AG04450 (cell line): ENCODE data around the gene EHD2. TPM values are rescaled to one million over a fixed set of nuclear protein-coding genes. Genes with fewer than 3 reads are reported as not detected.

Experiments
- CTCF ChIA-PET: fragments of 300-600, 350-600 bp; formaldehyde crosslinking; extraction: SDS; loops from one replicate; lab custom pipeline; 2022; ENCODE audit warnings: antibody characterized with exemption, inconsistent platforms; lab: Charles Lee
- POLR2A ChIA-PET: fragments of 350-600 bp; formaldehyde crosslinking; extraction: SDS; loops from one replicate; lab custom pipeline; 2021; ENCODE audit warnings: antibody characterized with exemption, inconsistent platforms; lab: Yijun Ruan, JAX
- DNase-seq: peaks from one replicate; pipeline ENCODE4 v3.0.0-alpha.2; 2011; ENCODE audit warnings: low read depth, low spot score
- H3K27ac ChIP-seq: one replicate; pipeline ENCODE4 v1.5.1; 2012; ENCODE audit warnings: low read depth, low read length, control low read depth
- H3K27me3 ChIP-seq: one replicate; pipeline ENCODE4 v1.6.0; 2012; ENCODE audit warnings: low read length; ENCODE audit not compliant: control insufficient read depth, insufficient read depth
- H3K4me3 ChIP-seq: 2 replicates; pipeline ENCODE4 v1.5.1; 2011; ENCODE audit warnings: mild to moderate bottlenecking, low read depth, low read length, control low read depth
- H3K9me3 ChIP-seq: 2 replicates; pipeline ENCODE4 v1.5.1; 2012; ENCODE audit warnings: low read length; ENCODE audit not compliant: control insufficient read depth, insufficient read depth
- polyA plus RNA-seq: library from polyadenylated mRNA; depleted of rRNA; stranded (reverse); fragments of >200 nt; gene quantifications from 2 replicates; pipeline ENCODE4 v1.2.3, GENCODE V29; 2011
- TF ChIP-seq, protein P1 (sequence below): IDR thresholded peaks from 2 replicates; pipeline ENCODE4 v1.5.1; 2011; ENCODE audit warnings: low read depth, low read length, control low read depth, inconsistent platforms

The EHD2 gene
- polyA plus RNA-seq, 1 experiment = 84.0 TPM

- ChIA-PET CTCF (interaction anchor here (1.0 kb wide), 1 partner anchor 17 kb away, joined by 3 read pairs; no protein-coding TSS in a partner anchor), POLR2A (no interaction called here)
- peaks cover 3% of the 10 kb centered on the region; the same call in 1 of the 2 replicates for H3K9me3 ChIP-seq
- no peak overlapping the region for H3K4me3 ChIP-seq
- TF ChIP-seq, protein P1, sequence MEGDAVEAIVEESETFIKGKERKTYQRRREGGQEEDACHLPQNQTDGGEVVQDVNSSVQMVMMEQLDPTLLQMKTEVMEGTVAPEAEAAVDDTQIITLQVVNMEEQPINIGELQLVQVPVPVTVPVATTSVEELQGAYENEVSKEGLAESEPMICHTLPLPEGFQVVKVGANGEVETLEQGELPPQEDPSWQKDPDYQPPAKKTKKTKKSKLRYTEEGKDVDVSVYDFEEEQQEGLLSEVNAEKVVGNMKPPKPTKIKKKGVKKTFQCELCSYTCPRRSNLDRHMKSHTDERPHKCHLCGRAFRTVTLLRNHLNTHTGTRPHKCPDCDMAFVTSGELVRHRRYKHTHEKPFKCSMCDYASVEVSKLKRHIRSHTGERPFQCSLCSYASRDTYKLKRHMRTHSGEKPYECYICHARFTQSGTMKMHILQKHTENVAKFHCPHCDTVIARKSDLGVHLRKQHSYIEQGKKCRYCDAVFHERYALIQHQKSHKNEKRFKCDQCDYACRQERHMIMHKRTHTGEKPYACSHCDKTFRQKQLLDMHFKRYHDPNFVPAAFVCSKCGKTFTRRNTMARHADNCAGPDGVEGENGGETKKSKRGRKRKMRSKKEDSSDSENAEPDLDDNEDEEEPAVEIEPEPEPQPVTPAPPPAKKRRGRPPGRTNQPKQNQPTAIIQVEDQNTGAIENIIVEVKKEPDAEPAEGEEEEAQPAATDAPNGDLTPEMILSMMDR = no peak
- no peaks in the 10 kb centered on the region for H3K27me3 ChIP-seq
- DNase-seq = no peak
- no peak overlapping the region for H3K27ac ChIP-seq
Observed at GRCh38 chr19:47695533-47696262, 17.5 kb upstream of the EHD2 start.

- no peak overlapping the region for H3K27ac ChIP-seq
- no peaks in the 10 kb centered on the region for H3K27me3 ChIP-seq
- TF ChIP-seq, protein P1 = no peak
- H3K4me3 ChIP-seq = no peak overlapping the region
- DNase-seq = no peak
- ChIA-PET POLR2A (no interaction called here), CTCF (no interaction called here)
- no peaks in the 10 kb centered on the region; the same call in 1 of the 2 replicates for H3K9me3 ChIP-seq
Observed at GRCh38 chr19:47696635-47697034, 16.6 kb upstream of the EHD2 start.

- POLR2A ChIA-PET = interaction anchor here (0.7 kb wide), 1 partner anchor 269 kb away, joined by 3 read pairs; no protein-coding TSS in a partner anchor
- peak; percentile 53 for DNase-seq
- H3K27ac ChIP-seq = peak overlapping the region; percentile 11
- no peaks in the 10 kb centered on the region for H3K27me3 ChIP-seq
- no peaks in the 10 kb centered on the region; the same call in 1 of the 2 replicates for H3K9me3 ChIP-seq
- no peak overlapping the region for H3K4me3 ChIP-seq
- CTCF ChIA-PET = interaction anchor here (0.6 to 3.3 kb wide), 10 partner anchors 15 to 270 kb away, joined by 3 to 32 read pairs (median 6); partner anchors contain the start of gene EHD2
- TF ChIP-seq, protein P1 = peak; percentile 100
Observed at GRCh38 chr19:47697863-47698609, 15.2 kb upstream of the EHD2 start.

DNA sequence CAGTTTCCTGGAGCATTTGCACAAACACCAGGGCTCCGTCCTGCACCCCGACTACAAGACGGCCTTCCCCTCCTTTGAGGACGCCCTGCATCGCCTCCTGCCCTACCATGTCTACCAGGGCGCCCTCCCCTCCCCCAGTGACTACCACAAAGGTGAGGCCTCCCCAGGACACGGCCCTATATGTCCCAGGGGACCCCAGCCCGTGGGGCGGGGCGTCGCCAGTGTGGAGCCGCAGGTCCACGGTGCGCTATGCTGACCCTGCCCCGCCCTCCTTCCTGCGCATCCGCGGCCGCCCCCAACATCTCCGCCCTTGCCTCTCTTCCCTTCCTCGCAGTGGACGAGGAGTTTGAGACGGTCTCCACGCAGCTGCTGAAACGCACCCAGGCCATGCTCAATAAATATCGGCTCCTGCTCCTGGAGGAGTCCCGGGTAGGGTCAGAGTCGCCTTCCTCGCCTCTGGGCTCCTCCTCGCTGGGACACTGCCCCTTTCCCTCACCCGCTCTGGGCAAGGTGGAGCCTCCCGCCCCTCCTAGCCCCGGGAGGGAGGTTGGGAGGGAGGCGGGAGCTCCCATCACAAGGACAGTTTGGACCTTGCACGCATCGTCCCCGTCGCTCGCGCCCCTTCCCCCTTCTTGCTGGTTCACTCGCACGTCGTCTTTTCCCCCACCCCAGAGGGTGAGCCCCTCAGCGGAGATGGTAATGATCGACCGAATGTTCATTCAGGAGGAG, 14.4 kb upstream of the EHD2 start:
- Histone ChIP-seq H3K27ac (no peak overlapping the region), H3K9me3 (no peaks in the 10 kb centered on the region; the same call in 1 of the 2 replicates), H3K27me3 (no peaks in the 10 kb centered on the region), H3K4me3 (no peak overlapping the region)
- TF ChIP-seq, protein P1 = no peak
- ChIA-PET CTCF (interaction anchor here (0.5 to 3.3 kb wide), 19 partner anchors 9 to 411 kb away, joined by 3 to 32 read pairs (median 5); partner anchors contain the start of genes EHD2 and KPTN), POLR2A (interaction anchor here (0.8 kb wide), 1 partner anchor 215 kb away, joined by 3 read pairs; the partner anchor contains the start of gene KPTN)
- no peak for DNase-seq
